Parathyroid adenoma (tissue), 2 donors: ENCODE results near the gene LHPP.
"Not testable (repeated sequence)": the region's sequence is repeated elsewhere in the genome, so short reads cannot be mapped to it uniquely, and the experiment has no call there.

Source experiments
- H2AFZ ChIP-seq: fragments of 300-600 bp; sonication (generic); one replicate; pipeline ENCODE4 v1.7.0; 2017; ENCODE audit warnings: antibody characterized with exemption, mild to moderate bottlenecking
- H3K27ac ChIP-seq: fragments of 300-600 bp; sonication (generic); one replicate; pipeline ENCODE4 v1.7.0; 2017
- H3K27me3 ChIP-seq: fragments of 300-600 bp; sonication (generic); one replicate; pipeline ENCODE4 v1.7.0; 2017; ENCODE audit warnings: low read length; ENCODE audit not compliant: control insufficient read depth, insufficient read depth
- H3K36me3 ChIP-seq: fragments of 300-600 bp; sonication (generic); one replicate; pipeline ENCODE4 v1.7.0; 2017; ENCODE audit warnings: low read length; ENCODE audit not compliant: control insufficient read depth, insufficient read depth
- H3K4me1 ChIP-seq: fragments of 300-600 bp; sonication (generic); one replicate; pipeline ENCODE4 v1.7.0; 2017; ENCODE audit warnings: control low read depth
- H3K4me2 ChIP-seq: fragments of 300-600 bp; sonication (generic); one replicate; pipeline ENCODE4 v1.7.0; 2017; ENCODE audit warnings: low read length
- H3K4me3 ChIP-seq: fragments of 300-600 bp; sonication (generic); one replicate; pipeline ENCODE4 v1.7.0; 2017; ENCODE audit warnings: low read depth, low read length
- H3K79me2 ChIP-seq: fragments of 300-600 bp; sonication (generic); one replicate; pipeline ENCODE4 v1.7.0; 2017; ENCODE audit warnings: control low read depth
- H3K9ac ChIP-seq: fragments of 300-600 bp; sonication (generic); one replicate; pipeline ENCODE4 v1.7.0; 2017; ENCODE audit warnings: mild to moderate bottlenecking
- H3K9me3 ChIP-seq: fragments of 300-600 bp; sonication (generic); one replicate; pipeline ENCODE4 v1.7.0; 2017; ENCODE audit warnings: low read length; ENCODE audit not compliant: control insufficient read depth
- CTCF ChIP-seq: fragments of 300-600 bp; sonication (generic); IDR thresholded peaks from one replicate; pipeline ENCODE4 v1.7.0; 2017; ENCODE audit warnings: antibody characterized with exemption, mild to moderate bottlenecking
- donor health status: primary hyperparathyroidism.

Gene LHPP

DNA sequence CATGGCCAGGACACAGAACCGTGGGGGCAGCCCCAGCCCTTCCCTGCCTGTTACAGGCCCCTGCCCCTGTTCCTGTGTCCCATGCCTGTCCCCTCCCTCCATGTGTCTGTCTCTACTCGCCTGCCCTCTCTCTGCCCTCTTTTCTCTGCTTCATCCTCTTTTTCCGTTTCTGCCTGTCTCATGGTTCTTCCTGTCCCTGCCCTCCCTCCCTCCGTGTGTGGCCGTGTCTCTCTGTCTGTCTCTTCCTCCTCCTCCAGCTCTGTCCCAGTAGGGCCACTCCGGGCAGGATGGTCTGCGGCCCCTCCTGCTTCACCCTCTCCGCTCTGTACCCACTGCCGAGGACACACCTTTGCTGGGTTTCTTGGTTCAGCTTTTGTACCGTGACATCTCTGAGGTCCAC, 145.2 kb downstream of the LHPP start:
- no peak overlapping the region for H3K9ac ChIP-seq
- TF ChIP-seq CTCF = no peak
- H3K79me2 ChIP-seq = no peaks in the 10 kb centered on the region

DNA sequence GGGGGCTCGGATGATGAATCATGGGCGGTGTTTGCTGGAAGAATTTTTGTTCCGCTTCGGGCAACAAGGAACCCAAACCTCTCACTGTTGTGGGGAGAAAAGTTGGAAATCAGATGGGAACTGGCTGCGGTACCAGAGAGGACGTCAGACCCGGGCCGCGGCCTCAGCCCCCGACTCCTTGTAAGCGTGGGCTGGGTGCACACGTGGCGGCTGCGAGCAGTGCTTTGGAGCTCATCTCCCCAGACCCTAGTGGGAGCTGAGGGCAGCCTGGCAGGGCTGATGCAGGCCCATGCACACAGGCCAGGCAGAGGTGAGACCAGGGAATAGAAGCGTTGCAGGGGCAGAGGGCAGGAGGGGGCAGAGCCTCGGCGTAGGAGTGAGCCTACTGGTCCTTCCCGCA, 146.1 kb downstream of the LHPP start:
- Histone ChIP-seq H3K27ac (no peak overlapping the region), H3K9me3 (no peaks in the 10 kb centered on the region), H3K27me3 (no peaks in the 10 kb centered on the region), H3K9ac (no peak overlapping the region), H2AFZ (no peak overlapping the region), H3K36me3 (no peaks in the 10 kb centered on the region), H3K4me2 (no peak overlapping the region), H3K4me1 (peaks cover 30% of the 10 kb centered on the region), H3K79me2 (no peaks in the 10 kb centered on the region), H3K4me3 (no peak overlapping the region)
- TF ChIP-seq CTCF = no peak

More for the DNA sequence above, 145.2 kb downstream of the LHPP start:
- H3K36me3 ChIP-seq = no peaks in the 10 kb centered on the region
- H3K27ac ChIP-seq = no peak overlapping the region
- no peak overlapping the region for H3K4me3 ChIP-seq
- H3K4me2 ChIP-seq = no peak overlapping the region
- H3K27me3 ChIP-seq = no peaks in the 10 kb centered on the region
- H3K9me3 ChIP-seq = no peaks in the 10 kb centered on the region
- H2AFZ ChIP-seq = no peak overlapping the region
- peaks cover 23% of the 10 kb centered on the region for H3K4me1 ChIP-seq

- Histone ChIP-seq H3K36me3 (no peaks in the 10 kb centered on the region), H3K9me3 (no peaks in the 10 kb centered on the region), H3K27me3 (no peaks in the 10 kb centered on the region), H2AFZ (no peak overlapping the region), H3K9ac (no peak overlapping the region), H3K27ac (no peak overlapping the region), H3K4me2 (no peak overlapping the region), H3K4me3 (no peak overlapping the region), H3K4me1 (peaks cover 31% of the 10 kb centered on the region), H3K79me2 (no peaks in the 10 kb centered on the region)
- TF ChIP-seq CTCF = no peak
These were observed 146.6 kb downstream of the LHPP start for GRCh38 chr10:124608093-124608721.

DNA sequence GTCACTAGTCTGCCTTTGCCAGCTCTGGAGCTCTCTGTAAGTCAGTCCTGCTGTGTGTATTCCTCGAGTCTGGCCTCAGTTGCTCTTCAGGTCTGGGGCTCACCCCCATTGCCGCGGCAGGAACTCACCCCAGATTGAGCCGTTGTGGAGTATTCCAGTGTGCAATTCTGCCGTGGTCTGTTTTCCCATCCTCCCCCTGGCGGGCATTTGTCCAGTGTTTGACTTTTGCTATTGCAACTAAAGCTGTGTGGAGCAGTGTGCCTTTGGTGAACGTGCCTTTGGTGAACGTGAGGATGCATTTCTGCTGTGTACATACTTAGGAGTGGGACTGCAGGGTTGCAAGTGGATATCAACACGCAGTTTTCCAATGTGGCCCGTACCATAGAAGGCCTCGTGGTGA, 148.1 kb downstream of the LHPP start:
- no peak overlapping the region for H3K4me2 ChIP-seq
- no peak overlapping the region for H3K9ac ChIP-seq
- H3K4me3 ChIP-seq = no peak overlapping the region
- H3K27ac ChIP-seq = no peak overlapping the region
- H3K4me1 ChIP-seq = peaks cover 27% of the 10 kb centered on the region
- H2AFZ ChIP-seq = no peak overlapping the region
- H3K79me2 ChIP-seq = no peaks in the 10 kb centered on the region
- TF ChIP-seq CTCF = no peak
- H3K9me3 ChIP-seq = no peaks in the 10 kb centered on the region
- H3K27me3 ChIP-seq = no peaks in the 10 kb centered on the region
- H3K36me3 ChIP-seq = no peaks in the 10 kb centered on the region

GRCh38 chr10:124610186-124610585, 148.6 kb downstream of the LHPP start:
- H3K4me1 ChIP-seq = peaks cover 22% of the 10 kb centered on the region
- not testable (repeated sequence) for H3K27me3 ChIP-seq, H3K9ac ChIP-seq, H3K9me3 ChIP-seq, H2AFZ ChIP-seq, H3K36me3 ChIP-seq, H3K4me2 ChIP-seq, H3K79me2 ChIP-seq, H3K27ac ChIP-seq, H3K4me3 ChIP-seq

- peaks cover 20% of the 10 kb centered on the region for H3K4me1 ChIP-seq
- not testable (repeated sequence) for H3K9ac ChIP-seq, H3K27ac ChIP-seq, H3K4me2 ChIP-seq, H2AFZ ChIP-seq, H3K4me3 ChIP-seq, H3K27me3 ChIP-seq, H3K9me3 ChIP-seq, H3K36me3 ChIP-seq, H3K79me2 ChIP-seq
These were observed 149.2 kb downstream of the LHPP start for GRCh38 chr10:124610851-124611250.
